ENCODE measurements around the gene TSPYL4.

DNA sequence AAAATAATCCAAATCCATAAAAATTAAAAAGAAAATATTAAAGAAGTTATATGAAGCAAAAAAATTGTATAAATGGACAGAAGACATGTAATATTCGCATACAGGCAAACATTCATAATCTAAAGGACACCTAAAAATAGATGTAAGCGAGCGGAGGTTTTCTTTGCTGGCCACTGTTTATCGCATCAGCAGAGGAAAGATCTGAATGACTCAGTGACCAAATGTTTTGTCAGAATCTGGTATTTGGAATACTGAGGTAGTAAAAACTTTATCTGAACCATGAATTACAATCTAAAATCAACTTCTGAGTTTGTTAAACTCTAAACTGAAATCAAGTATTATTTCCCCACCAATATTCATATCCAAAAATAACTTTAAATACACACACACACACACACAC lies 7.8 kb downstream of the TSPYL4 start:
- no peak for TF ChIP-seq POLR2A (IDR thresholded peaks at IDR 0.05)
- no peak for TF ChIP-seq CTCF (IDR thresholded peaks at IDR 0.05)
